ENCODE measurements around the gene PEAK1.

Gene PEAK1

DNA sequence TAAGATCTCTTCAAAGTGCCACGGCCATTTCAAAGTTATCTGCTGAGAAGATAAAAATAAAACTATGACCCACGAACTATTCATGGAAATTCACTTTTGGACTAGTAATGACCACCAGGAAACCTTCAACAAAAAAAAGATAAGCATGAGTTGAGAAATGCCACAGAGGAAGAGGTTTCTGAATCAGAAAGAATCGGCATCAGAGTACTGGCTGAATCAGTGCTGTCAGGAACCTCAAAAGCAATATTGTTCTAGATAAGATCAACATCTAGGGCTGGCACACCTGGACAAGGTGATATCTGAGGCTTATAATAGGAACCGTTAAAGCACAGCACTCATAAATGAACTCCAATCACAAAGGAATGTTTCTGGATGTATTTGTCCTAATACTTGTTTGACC lies 72.7 kb downstream of the PEAK1 start:
- TF ChIP-seq MEIS1 (CRISPR knock-in tag; IDR thresholded peaks at IDR 0.05; ENCODE audit: borderline replicate concordance) (no peak), TRIM28 (IDR thresholded peaks at IDR 0.05; ENCODE audit: borderline replicate concordance, low read length) (0 out of 2 replicates have a peak, but pooled peaks have one; percentile 3)
- TF ChIP-seq, protein P1, sequence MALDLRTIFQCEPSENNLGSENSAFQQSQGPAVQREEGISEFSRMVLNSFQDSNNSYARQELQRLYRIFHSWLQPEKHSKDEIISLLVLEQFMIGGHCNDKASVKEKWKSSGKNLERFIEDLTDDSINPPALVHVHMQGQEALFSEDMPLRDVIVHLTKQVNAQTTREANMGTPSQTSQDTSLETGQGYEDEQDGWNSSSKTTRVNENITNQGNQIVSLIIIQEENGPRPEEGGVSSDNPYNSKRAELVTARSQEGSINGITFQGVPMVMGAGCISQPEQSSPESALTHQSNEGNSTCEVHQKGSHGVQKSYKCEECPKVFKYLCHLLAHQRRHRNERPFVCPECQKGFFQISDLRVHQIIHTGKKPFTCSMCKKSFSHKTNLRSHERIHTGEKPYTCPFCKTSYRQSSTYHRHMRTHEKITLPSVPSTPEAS (tag by site-specific recombination; IDR thresholded peaks at IDR 0.05), result no peak
- POLR2A ChIA-PET, result no interaction called here
- Histone ChIP-seq H3K27ac (ENCODE audit: extremely low read depth, low read depth, low read length) (no peak overlapping the region), H3K4me1 (ENCODE audit: control insufficient read depth, insufficient read depth, low read length) (peaks cover 7% of the 10 kb centered on the region; the same call in 1 of the 2 replicates), H3K4me3 (ENCODE audit: low read depth, low read length) (no peak overlapping the region), H3K9me3 (ENCODE audit: control insufficient read depth, insufficient read depth, low read depth, low read length) (no peaks in the 10 kb centered on the region), H3K36me3 (ENCODE audit: control insufficient read depth in 2 of 2, insufficient read depth in 1 of 2, low read length in 2 of 2) (no peaks in the 10 kb centered on the region)
- CTCF ChIA-PET, result no interaction called here

GRCh38 chr15:77346245-77347036 lies 73.5 kb downstream of the PEAK1 start:
- ChIA-PET POLR2A (no interaction called here), CTCF (interaction anchor here (1.2 kb wide), 1 partner anchor 9 kb away, joined by 4 read pairs; no protein-coding TSS in a partner anchor)
- no peaks in the 10 kb centered on the region for H3K36me3 ChIP-seq (ENCODE audit: control insufficient read depth in 2 of 2, insufficient read depth in 1 of 2, low read length in 2 of 2)
- no peaks in the 10 kb centered on the region for H3K9me3 ChIP-seq (ENCODE audit: control insufficient read depth, insufficient read depth, low read depth, low read length)
- no peak overlapping the region for H3K4me3 ChIP-seq (ENCODE audit: low read depth, low read length)
- TF ChIP-seq TRIM28 (IDR thresholded peaks at IDR 0.05; ENCODE audit: borderline replicate concordance, low read length), result peak; percentile 54; the same call in 1 of the 2 replicates
- no peak for TF ChIP-seq ZNF23 (tag by site-specific recombination; IDR thresholded peaks at IDR 0.05; ENCODE audit: borderline replicate concordance)
- TF ChIP-seq BCL11B (tag by site-specific recombination; IDR thresholded peaks at IDR 0.05; ENCODE audit: low read depth), result no peak
- H3K4me1 ChIP-seq (ENCODE audit: control insufficient read depth, insufficient read depth, low read length), result peaks cover 7% of the 10 kb centered on the region; the same call in 1 of the 2 replicates
- H3K27ac ChIP-seq (ENCODE audit: extremely low read depth, low read depth, low read length), result no peak overlapping the region

GRCh38 chr15:77342807-77343206 lies 77.1 kb downstream of the PEAK1 start:
- H3K9me3 ChIP-seq (ENCODE audit: control insufficient read depth, insufficient read depth, low read depth, low read length), result no peaks in the 10 kb centered on the region
- H3K27ac ChIP-seq (ENCODE audit: extremely low read depth, low read depth, low read length), result no peak overlapping the region
- POLR2A ChIA-PET, result no interaction called here
- CTCF ChIA-PET, result no interaction called here
- TF ChIP-seq ZNF501 (tag by site-specific recombination; IDR thresholded peaks at IDR 0.05), result no peak
- no peak overlapping the region for H3K4me3 ChIP-seq (ENCODE audit: low read depth, low read length)
- no peaks in the 10 kb centered on the region for H3K36me3 ChIP-seq (ENCODE audit: control insufficient read depth in 2 of 2, insufficient read depth in 1 of 2, low read length in 2 of 2)
- H3K4me1 ChIP-seq (ENCODE audit: control insufficient read depth, insufficient read depth, low read length), result peaks cover 7% of the 10 kb centered on the region; the same call in 1 of the 2 replicates

DNA sequence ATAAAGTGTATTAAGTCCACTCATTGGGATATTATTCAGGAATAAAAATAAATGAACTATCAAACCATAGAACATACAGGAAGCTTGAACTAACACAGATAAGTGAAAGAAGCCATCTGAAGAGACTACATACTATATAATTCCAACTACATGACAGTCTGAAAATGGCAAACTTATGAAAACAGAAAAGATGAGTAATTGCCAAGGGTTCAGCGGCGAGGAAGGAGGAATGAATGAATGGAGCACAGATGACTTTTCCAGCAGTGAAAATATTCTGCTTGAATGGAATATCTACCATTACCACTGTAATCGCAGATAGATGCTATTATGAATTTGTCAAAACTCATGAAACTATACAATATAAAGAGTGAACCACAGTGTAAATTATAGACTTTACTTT lies 79.7 kb downstream of the PEAK1 start:
- H3K4me1 ChIP-seq (ENCODE audit: control insufficient read depth, insufficient read depth, low read length), result peaks cover 3% of the 10 kb centered on the region; the same call in 1 of the 2 replicates
- POLR2A ChIA-PET, result no interaction called here
- CTCF ChIA-PET, result interaction anchor here (0.6 kb wide), 1 partner anchor 154 kb away, joined by 3 read pairs; no protein-coding TSS in a partner anchor

GRCh38 chr15:77336006-77336405 lies 83.9 kb downstream of the PEAK1 start:
- H3K4me1 ChIP-seq (ENCODE audit: control insufficient read depth, insufficient read depth, low read length), result peaks cover 5% of the 10 kb centered on the region; the same call in 1 of the 2 replicates
- no peak overlapping the region for H3K27ac ChIP-seq (ENCODE audit: extremely low read depth, low read depth, low read length)
- no peaks in the 10 kb centered on the region for H3K9me3 ChIP-seq (ENCODE audit: control insufficient read depth, insufficient read depth, low read depth, low read length)
- no peaks in the 10 kb centered on the region; a peak in 1 of 3 replicates for H3K36me3 ChIP-seq (ENCODE audit: control insufficient read depth in 2 of 2, insufficient read depth in 1 of 2, low read length in 2 of 2)
- no peak overlapping the region for H3K4me3 ChIP-seq (ENCODE audit: low read depth, low read length)
- TF ChIP-seq ZNF391 (tag by site-specific recombination; IDR thresholded peaks at IDR 0.05; ENCODE audit: borderline replicate concordance, low read depth) (no peak), ZNF423 (tag by site-specific recombination; IDR thresholded peaks at IDR 0.05) (no peak), BCL6B (tag by site-specific recombination; IDR thresholded peaks at IDR 0.05) (no peak), ZNF629 (tag by site-specific recombination; IDR thresholded peaks at IDR 0.05) (no peak), KLF16 (tag by site-specific recombination; IDR thresholded peaks at IDR 0.05) (no peak)
- TF ChIP-seq, protein P2, sequence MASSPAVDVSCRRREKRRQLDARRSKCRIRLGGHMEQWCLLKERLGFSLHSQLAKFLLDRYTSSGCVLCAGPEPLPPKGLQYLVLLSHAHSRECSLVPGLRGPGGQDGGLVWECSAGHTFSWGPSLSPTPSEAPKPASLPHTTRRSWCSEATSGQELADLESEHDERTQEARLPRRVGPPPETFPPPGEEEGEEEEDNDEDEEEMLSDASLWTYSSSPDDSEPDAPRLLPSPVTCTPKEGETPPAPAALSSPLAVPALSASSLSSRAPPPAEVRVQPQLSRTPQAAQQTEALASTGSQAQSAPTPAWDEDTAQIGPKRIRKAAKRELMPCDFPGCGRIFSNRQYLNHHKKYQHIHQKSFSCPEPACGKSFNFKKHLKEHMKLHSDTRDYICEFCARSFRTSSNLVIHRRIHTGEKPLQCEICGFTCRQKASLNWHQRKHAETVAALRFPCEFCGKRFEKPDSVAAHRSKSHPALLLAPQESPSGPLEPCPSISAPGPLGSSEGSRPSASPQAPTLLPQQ (tag by site-specific recombination; IDR thresholded peaks at IDR 0.05), result no peak
- TF ChIP-seq, protein P3, sequence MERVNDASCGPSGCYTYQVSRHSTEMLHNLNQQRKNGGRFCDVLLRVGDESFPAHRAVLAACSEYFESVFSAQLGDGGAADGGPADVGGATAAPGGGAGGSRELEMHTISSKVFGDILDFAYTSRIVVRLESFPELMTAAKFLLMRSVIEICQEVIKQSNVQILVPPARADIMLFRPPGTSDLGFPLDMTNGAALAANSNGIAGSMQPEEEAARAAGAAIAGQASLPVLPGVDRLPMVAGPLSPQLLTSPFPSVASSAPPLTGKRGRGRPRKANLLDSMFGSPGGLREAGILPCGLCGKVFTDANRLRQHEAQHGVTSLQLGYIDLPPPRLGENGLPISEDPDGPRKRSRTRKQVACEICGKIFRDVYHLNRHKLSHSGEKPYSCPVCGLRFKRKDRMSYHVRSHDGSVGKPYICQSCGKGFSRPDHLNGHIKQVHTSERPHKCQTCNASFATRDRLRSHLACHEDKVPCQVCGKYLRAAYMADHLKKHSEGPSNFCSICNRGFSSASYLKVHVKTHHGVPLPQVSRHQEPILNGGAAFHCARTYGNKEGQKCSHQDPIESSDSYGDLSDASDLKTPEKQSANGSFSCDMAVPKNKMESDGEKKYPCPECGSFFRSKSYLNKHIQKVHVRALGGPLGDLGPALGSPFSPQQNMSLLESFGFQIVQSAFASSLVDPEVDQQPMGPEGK (tag by site-specific recombination; IDR thresholded peaks at IDR 0.05), result no peak
- CTCF ChIA-PET, result no interaction called here
- POLR2A ChIA-PET, result no interaction called here

More for the DNA sequence above, 79.7 kb downstream of the PEAK1 start:
- peak; percentile 66; the same call in 1 of the 2 replicates for TF ChIP-seq ZNF677 (tag by site-specific recombination; IDR thresholded peaks at IDR 0.05)
- TF ChIP-seq ZNF169 (tag by site-specific recombination; IDR thresholded peaks at IDR 0.05), result no peak
- Histone ChIP-seq H3K9me3 (ENCODE audit: control insufficient read depth, insufficient read depth, low read depth, low read length) (no peaks in the 10 kb centered on the region), H3K27ac (ENCODE audit: extremely low read depth, low read depth, low read length) (no peak overlapping the region), H3K36me3 (ENCODE audit: control insufficient read depth in 2 of 2, insufficient read depth in 1 of 2, low read length in 2 of 2) (no peaks in the 10 kb centered on the region), H3K4me3 (ENCODE audit: low read depth, low read length) (no peak overlapping the region)

Data from HEK293 (cell line).